Measurements from ENCODE around the gene CLCN6. TPM values are rescaled to one million over a fixed set of nuclear protein-coding genes. Genes with fewer than 3 reads are reported as not detected.
A peak's percentile ranks its signal among the peaks of the same experiment; 100 is the strongest.

Gene CLCN6, protein sequence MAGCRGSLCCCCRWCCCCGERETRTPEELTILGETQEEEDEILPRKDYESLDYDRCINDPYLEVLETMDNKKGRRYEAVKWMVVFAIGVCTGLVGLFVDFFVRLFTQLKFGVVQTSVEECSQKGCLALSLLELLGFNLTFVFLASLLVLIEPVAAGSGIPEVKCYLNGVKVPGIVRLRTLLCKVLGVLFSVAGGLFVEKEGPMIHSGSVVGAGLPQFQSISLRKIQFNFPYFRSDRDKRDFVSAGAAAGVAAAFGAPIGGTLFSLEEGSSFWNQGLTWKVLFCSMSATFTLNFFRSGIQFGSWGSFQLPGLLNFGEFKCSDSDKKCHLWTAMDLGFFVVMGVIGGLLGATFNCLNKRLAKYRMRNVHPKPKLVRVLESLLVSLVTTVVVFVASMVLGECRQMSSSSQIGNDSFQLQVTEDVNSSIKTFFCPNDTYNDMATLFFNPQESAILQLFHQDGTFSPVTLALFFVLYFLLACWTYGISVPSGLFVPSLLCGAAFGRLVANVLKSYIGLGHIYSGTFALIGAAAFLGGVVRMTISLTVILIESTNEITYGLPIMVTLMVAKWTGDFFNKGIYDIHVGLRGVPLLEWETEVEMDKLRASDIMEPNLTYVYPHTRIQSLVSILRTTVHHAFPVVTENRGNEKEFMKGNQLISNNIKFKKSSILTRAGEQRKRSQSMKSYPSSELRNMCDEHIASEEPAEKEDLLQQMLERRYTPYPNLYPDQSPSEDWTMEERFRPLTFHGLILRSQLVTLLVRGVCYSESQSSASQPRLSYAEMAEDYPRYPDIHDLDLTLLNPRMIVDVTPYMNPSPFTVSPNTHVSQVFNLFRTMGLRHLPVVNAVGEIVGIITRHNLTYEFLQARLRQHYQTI
- total RNA-seq (10 to 100 TPM in 1 of 4 donors, 1 to 10 TPM in 3; 5.5 to 17.5 (median 8.1) TPM), polyA plus RNA-seq (10 to 100 TPM in 1 of 3 donors, 1 to 10 TPM in 2; 6.0 to 12.0 (median 8.3) TPM)
- long read RNA-seq, donor 1: 0 reads
- long read RNA-seq, donor 2, partial matches to known transcripts: 0 of 10 reads
- long read RNA-seq, donor 2, other reads (novel, unspliced or antisense): 10 of 10 reads

DNA sequence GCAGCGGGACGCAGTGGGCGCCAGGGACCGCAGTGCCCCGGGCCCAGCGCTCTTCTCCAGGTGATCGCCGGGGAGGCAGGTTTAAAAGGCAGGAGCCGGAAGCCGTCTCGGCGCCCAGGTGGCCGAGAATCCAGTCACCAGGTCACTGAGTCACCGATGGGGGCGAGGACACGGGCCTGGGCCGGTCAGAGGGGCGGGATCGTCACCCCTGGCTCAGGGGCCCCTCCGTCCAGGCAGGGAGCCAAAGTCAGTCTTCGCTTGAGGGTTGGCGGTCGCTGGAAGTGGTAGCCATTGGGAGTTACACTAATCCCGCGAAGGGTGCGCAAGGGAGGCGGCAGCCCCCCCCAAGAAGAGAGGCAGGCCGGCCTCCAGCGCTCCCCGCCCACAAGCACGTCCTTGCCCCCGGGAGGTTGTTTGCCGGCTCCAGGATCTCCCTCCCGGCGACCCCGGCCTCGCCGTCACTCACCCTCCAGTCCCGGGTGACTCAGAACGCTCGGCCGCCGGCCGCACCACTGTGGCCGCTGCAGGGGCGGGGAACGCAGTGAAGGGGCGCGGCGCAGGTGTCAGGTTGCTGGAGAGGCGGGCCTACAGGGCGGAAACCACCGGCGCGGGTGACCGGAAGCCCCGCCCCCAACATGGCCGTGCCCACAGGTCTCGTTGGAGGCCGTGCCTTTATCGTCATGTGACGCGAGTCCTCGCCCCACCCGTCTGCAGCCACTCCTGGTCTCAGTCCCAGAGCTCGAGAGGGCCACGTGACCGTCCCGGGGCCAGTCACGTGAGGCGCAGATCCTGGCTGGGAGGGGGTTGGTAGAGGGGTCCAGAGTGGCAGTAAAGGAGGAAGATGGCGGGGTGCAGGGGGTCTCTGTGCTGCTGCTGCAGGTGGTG lies at the start of gene CLCN6, which contains the start of gene MTHFR:
TSS of gene CLCN6 (plus strand) at position 770 of the 885 bp plus-strand sequence. CDS start at position 842, 72 bp downstream.
TSS of gene MTHFR (minus strand) at position 543 of the 885 bp plus-strand sequence. CDS start 2,848 bp downstream, outside the sequence.
- intact Hi-C loops (cut with DNase I): loop anchor here in 1 of 2 donors (10.0 kb wide), 1 partner anchor 529 kb away; no protein-coding TSS in a partner anchor
- TF ChIP-seq, protein P1, sequence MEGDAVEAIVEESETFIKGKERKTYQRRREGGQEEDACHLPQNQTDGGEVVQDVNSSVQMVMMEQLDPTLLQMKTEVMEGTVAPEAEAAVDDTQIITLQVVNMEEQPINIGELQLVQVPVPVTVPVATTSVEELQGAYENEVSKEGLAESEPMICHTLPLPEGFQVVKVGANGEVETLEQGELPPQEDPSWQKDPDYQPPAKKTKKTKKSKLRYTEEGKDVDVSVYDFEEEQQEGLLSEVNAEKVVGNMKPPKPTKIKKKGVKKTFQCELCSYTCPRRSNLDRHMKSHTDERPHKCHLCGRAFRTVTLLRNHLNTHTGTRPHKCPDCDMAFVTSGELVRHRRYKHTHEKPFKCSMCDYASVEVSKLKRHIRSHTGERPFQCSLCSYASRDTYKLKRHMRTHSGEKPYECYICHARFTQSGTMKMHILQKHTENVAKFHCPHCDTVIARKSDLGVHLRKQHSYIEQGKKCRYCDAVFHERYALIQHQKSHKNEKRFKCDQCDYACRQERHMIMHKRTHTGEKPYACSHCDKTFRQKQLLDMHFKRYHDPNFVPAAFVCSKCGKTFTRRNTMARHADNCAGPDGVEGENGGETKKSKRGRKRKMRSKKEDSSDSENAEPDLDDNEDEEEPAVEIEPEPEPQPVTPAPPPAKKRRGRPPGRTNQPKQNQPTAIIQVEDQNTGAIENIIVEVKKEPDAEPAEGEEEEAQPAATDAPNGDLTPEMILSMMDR (IDR thresholded peaks at IDR 0.05): no peak
- no peaks in the 10 kb centered on the region for H3K27me3 ChIP-seq (ENCODE audit: insufficient read depth in 3 of 3, low read length in 2 of 3)
- ATAC-seq: peak; percentile 85 to 90 (median 87)
- H3K4me3 ChIP-seq: peak within 1 kb of the TSS; percentile 93
- H3K4me1 ChIP-seq: peaks cover 45% of the 10 kb centered on the region
- peak within 1 kb of the TSS; percentile 99 for H3K27ac ChIP-seq
- DNase-seq: peak; percentile 100
- H3K36me3 ChIP-seq (ENCODE audit: insufficient read depth in 1 of 2, low read depth in 1 of 2): peaks cover 3 to 42% of the 10 kb centered on the region in 2 donors
- H3K9me3 ChIP-seq: no peaks in the 10 kb centered on the region
- 1% methylated on average over 49 to 72 of the region's 72 CpGs for WGBS, 3 donors

GRCh38 chr1:11757047-11757446 lies 48.9 kb upstream of the CLCN6 start:
- TF ChIP-seq, protein P1 (IDR thresholded peaks at IDR 0.05): no peak
- H3K4me1 ChIP-seq: no peaks in the 10 kb centered on the region
- intact Hi-C loops (cut with DNase I): no loop called here
- H3K36me3 ChIP-seq (ENCODE audit: insufficient read depth in 1 of 2, low read depth in 1 of 2): no peaks in the 10 kb centered on the region
- H3K9me3 ChIP-seq: no peaks in the 10 kb centered on the region
- no peak overlapping the region for H3K4me3 ChIP-seq
- peaks cover 0 to 9% (median 5%) of the 10 kb centered on the region in 3 donors for H3K27me3 ChIP-seq (ENCODE audit: insufficient read depth in 3 of 3, low read length in 2 of 3)
- WGBS, 3 donors: 86 to 90% (median 89%) methylated on average over 1 of the region's 1 CpG
- no peak overlapping the region for H3K27ac ChIP-seq
- no peak for ATAC-seq
- DNase-seq: no peak

- intact Hi-C loops (cut with DNase I): no loop called here
- Histone ChIP-seq H3K27me3 (ENCODE audit: insufficient read depth in 3 of 3, low read length in 2 of 3) (peaks cover 0 to 20% (median 3%) of the 10 kb centered on the region in 3 donors), H3K4me1 (no peaks in the 10 kb centered on the region), H3K4me3 (no peak overlapping the region), H3K36me3 (ENCODE audit: insufficient read depth in 1 of 2, low read depth in 1 of 2) (no peaks in the 10 kb centered on the region), H3K27ac (no peak overlapping the region), H3K9me3 (no peaks in the 10 kb centered on the region)
- 81 to 92% (median 88%) methylated on average over 4 of the region's 4 CpGs for WGBS, 3 donors
- TF ChIP-seq, protein P1 (IDR thresholded peaks at IDR 0.05): no peak
- ATAC-seq: no peak
- DNase-seq: no peak
These were observed 46.2 kb upstream of the CLCN6 start for GRCh38 chr1:11759791-11760190.

GRCh38 chr1:11761285-11761684 lies 44.7 kb upstream of the CLCN6 start:
- Histone ChIP-seq H3K9me3 (no peaks in the 10 kb centered on the region), H3K4me3 (no peak overlapping the region), H3K27ac (no peak overlapping the region), H3K4me1 (no peaks in the 10 kb centered on the region), H3K27me3 (ENCODE audit: insufficient read depth in 3 of 3, low read length in 2 of 3) (peaks cover 0 to 20% (median 3%) of the 10 kb centered on the region in 3 donors), H3K36me3 (ENCODE audit: insufficient read depth in 1 of 2, low read depth in 1 of 2) (no peaks in the 10 kb centered on the region)
- 75 to 82% (median 78%) methylated on average over 6 of the region's 6 CpGs for WGBS, 3 donors
- TF ChIP-seq, protein P1 (IDR thresholded peaks at IDR 0.05): no peak
- DNase-seq (no peak), ATAC-seq (no peak)
- intact Hi-C loops (cut with DNase I): no loop called here
